DND-41 (cell line): ENCODE results near the gene ANGPTL8.

Source experiments
- CTCF ChIP-seq: IDR thresholded peaks from 2 replicates; pipeline ENCODE4 v1.5.1; 2012; ENCODE audit warnings: borderline replicate concordance, low read length, moderate library complexity, mild to moderate bottlenecking; ENCODE audit not compliant: poor library complexity, severe bottlenecking; ENCODE audit errors: extremely low read depth
- EZH2 ChIP-seq: IDR thresholded peaks from 3 replicates; pipeline ENCODE4 v1.6.1; 2012; ENCODE audit warnings: borderline replicate concordance, low read depth, mild to moderate bottlenecking, moderate library complexity, low read length, inconsistent platforms; ENCODE audit not compliant: severe bottlenecking

GRCh38 chr19:11238781-11239376, 540 bp upstream of the ANGPTL8 start:
- TF ChIP-seq EZH2, result no peak
- no peak for TF ChIP-seq CTCF
